Measurements from ENCODE around the gene SEC23B. TPM values are rescaled to one million over a fixed set of nuclear protein-coding genes. Genes with fewer than 3 reads are reported as not detected.

Gene SEC23B
- polyA plus RNA-seq, 3 donors = 38.9 to 88.1 (median 68.4) TPM

DNA sequence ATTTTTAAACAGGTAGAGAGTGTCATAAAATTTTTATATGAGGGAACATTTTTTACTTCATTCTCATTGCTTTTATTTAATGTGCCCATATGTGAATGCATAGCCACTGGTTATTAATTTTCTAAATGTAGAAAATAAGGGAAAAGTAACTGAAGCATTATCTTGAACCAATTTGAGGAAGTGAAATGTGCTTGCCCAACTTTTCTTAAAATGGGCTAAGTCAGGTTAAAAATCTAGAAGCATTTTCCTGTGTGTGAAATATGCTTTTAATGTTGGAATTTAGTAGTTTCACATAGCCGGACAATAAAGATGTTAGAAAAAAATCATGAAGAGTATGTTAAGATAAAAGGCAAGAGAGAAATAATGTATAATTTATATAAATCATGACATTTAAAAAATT, 3.8 kb downstream of the SEC23B start:
- Histone ChIP-seq H3K79me2 (ENCODE audit: insufficient read depth, low read length) (peaks cover 76% of the 10 kb centered on the region), H3K27ac (ENCODE audit: low read depth in 1 of 2, low read length in 2 of 2) (peak overlapping the region in 1 of 2 donors; percentile 80), H3K36me3 (replicated peaks in 1 of 2; ENCODE audit: control insufficient read depth in 1 of 2, insufficient read depth in 2 of 2, low read length in 2 of 2) (peaks cover 15 to 35% of the 10 kb centered on the region in 2 donors), H4K20me1 (ENCODE audit: insufficient read depth, low read length) (no peaks in the 10 kb centered on the region), H3K9ac (ENCODE audit: insufficient read depth, low read length, poor library complexity, severe bottlenecking) (no peak overlapping the region), H3K27me3 (ENCODE audit: control insufficient read depth in 2 of 2, insufficient read depth in 2 of 2, low read length in 2 of 2) (no peaks in the 10 kb centered on the region), H2AFZ (ENCODE audit: insufficient read depth, low read depth, low read length, poor library complexity, severe bottlenecking) (no peak overlapping the region), H3K9me3 (replicated peaks in 1 of 2; ENCODE audit: control insufficient read depth in 1 of 2, insufficient read depth in 1 of 2, low read length in 2 of 2) (no peaks in the 10 kb centered on the region), H3K4me3 (replicated peaks in 1 of 3; ENCODE audit: low read depth in 2 of 3, low read length in 3 of 3) (peak overlapping the region in 1 of 3 experiments; percentile 31), H3K4me1 (ENCODE audit: control insufficient read depth in 1 of 2, insufficient read depth in 2 of 2, low read length in 2 of 2) (peaks cover 56 to 65% of the 10 kb centered on the region in 2 donors), H3K4me2 (replicated peaks; ENCODE audit: extremely low read depth, low read length, poor library complexity, severe bottlenecking) (peak overlapping the region; percentile 45)
- peaks cover 62% of the 10 kb centered on the region for H3K4me1 Mint-ChIP-seq
- peak overlapping the region in 1 of 2 donors; percentile 51 for H3K4me3 Mint-ChIP-seq
- TF ChIP-seq, protein P1, sequence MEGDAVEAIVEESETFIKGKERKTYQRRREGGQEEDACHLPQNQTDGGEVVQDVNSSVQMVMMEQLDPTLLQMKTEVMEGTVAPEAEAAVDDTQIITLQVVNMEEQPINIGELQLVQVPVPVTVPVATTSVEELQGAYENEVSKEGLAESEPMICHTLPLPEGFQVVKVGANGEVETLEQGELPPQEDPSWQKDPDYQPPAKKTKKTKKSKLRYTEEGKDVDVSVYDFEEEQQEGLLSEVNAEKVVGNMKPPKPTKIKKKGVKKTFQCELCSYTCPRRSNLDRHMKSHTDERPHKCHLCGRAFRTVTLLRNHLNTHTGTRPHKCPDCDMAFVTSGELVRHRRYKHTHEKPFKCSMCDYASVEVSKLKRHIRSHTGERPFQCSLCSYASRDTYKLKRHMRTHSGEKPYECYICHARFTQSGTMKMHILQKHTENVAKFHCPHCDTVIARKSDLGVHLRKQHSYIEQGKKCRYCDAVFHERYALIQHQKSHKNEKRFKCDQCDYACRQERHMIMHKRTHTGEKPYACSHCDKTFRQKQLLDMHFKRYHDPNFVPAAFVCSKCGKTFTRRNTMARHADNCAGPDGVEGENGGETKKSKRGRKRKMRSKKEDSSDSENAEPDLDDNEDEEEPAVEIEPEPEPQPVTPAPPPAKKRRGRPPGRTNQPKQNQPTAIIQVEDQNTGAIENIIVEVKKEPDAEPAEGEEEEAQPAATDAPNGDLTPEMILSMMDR (IDR thresholded peaks at IDR 0.05) = no peak
- H3K9me3 Mint-ChIP-seq = peaks cover 0 to 3% (median 0%) of the 10 kb centered on the region in 7 donors
- no CpG with 5 or more reads among the region's 1 CpG for WGBS (ENCODE audit: insufficient coverage)
- H3K36me3 Mint-ChIP-seq = peaks cover 22 to 34% of the 10 kb centered on the region in 2 donors
- intact Hi-C loops (cut with micrococcal nuclease) = loop anchor here (5.0 to 10.0 kb wide), 2 partner anchors 44 to 97 kb away; partner anchors contain the start of genes DZANK1 (in 1 of the 2) and POLR3F (in 1 of the 2)
- H3K27ac Mint-ChIP-seq = peak overlapping the region; percentile 91 to 100 (median 94)
- DNase-seq = peak; percentile 29 to 69 (median 61)
- H3K27me3 Mint-ChIP-seq (ENCODE audit: low read depth in 3 of 3) = no peaks in the 10 kb centered on the region

DNA sequence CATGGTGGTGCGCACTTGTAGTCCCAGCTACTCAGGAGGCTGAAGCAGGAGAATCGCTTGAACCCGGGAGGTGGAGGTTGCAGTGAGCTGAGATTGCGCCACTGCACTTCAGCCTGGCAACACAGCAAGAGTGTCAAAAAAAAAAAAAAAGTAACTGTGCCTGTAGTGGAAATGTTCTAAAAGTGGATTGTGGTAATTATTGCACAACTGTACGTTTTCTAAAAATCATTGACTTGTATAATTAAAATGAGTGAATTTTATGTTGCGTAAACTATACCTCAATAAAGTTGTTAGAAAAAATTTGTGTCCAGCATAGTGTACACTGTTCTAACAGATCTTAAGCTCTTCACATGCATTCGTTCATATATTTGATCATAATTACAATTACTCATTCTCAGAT, 5.5 kb downstream of the SEC23B start:
- Histone ChIP-seq H2AFZ (ENCODE audit: insufficient read depth, low read depth, low read length, poor library complexity, severe bottlenecking) (no peak overlapping the region), H3K36me3 (replicated peaks in 1 of 2; ENCODE audit: control insufficient read depth in 1 of 2, insufficient read depth in 2 of 2, low read length in 2 of 2) (peaks cover 23 to 51% of the 10 kb centered on the region in 2 donors), H3K4me2 (replicated peaks; ENCODE audit: extremely low read depth, low read length, poor library complexity, severe bottlenecking) (no peak overlapping the region), H3K9me3 (replicated peaks in 1 of 2; ENCODE audit: control insufficient read depth in 1 of 2, insufficient read depth in 1 of 2, low read length in 2 of 2) (no peaks in the 10 kb centered on the region), H3K27ac (ENCODE audit: low read depth in 1 of 2, low read length in 2 of 2) (peak overlapping the region; percentile 60 to 64), H3K9ac (ENCODE audit: insufficient read depth, low read length, poor library complexity, severe bottlenecking) (no peak overlapping the region), H4K20me1 (ENCODE audit: insufficient read depth, low read length) (no peaks in the 10 kb centered on the region), H3K4me3 (replicated peaks in 1 of 3; ENCODE audit: low read depth in 2 of 3, low read length in 3 of 3) (no peak overlapping the region), H3K79me2 (ENCODE audit: insufficient read depth, low read length) (peaks cover 86% of the 10 kb centered on the region), H3K27me3 (ENCODE audit: control insufficient read depth in 2 of 2, insufficient read depth in 2 of 2, low read length in 2 of 2) (no peaks in the 10 kb centered on the region), H3K4me1 (ENCODE audit: control insufficient read depth in 1 of 2, insufficient read depth in 2 of 2, low read length in 2 of 2) (peaks cover 49 to 57% of the 10 kb centered on the region in 2 donors)
- peak overlapping the region; percentile 76 to 91 (median 88) for H3K27ac Mint-ChIP-seq
- peak in 1 of 3 donors; percentile 16 for DNase-seq
- peaks cover 0 to 3% (median 0%) of the 10 kb centered on the region in 7 donors for H3K9me3 Mint-ChIP-seq
- intact Hi-C loops (cut with micrococcal nuclease) = loop anchor here (5.0 to 10.0 kb wide), 2 partner anchors 46 to 98 kb away; partner anchors contain the start of genes DZANK1 (in 1 of the 2) and POLR3F (in 1 of the 2)
- TF ChIP-seq, protein P1 (IDR thresholded peaks at IDR 0.05) = no peak
- peaks cover 54% of the 10 kb centered on the region for H3K4me1 Mint-ChIP-seq
- WGBS (ENCODE audit: insufficient coverage) = 50% methylated on average over 2 of the region's 7 CpGs
- H3K36me3 Mint-ChIP-seq = peaks cover 22 to 34% of the 10 kb centered on the region in 2 donors
- H3K4me3 Mint-ChIP-seq = no peak overlapping the region
- no peaks in the 10 kb centered on the region for H3K27me3 Mint-ChIP-seq (ENCODE audit: low read depth in 3 of 3)

Measured in CD14-positive monocyte (primary cell).